ENCODE measurements around the gene STARD10.

Gene STARD10

DNA sequence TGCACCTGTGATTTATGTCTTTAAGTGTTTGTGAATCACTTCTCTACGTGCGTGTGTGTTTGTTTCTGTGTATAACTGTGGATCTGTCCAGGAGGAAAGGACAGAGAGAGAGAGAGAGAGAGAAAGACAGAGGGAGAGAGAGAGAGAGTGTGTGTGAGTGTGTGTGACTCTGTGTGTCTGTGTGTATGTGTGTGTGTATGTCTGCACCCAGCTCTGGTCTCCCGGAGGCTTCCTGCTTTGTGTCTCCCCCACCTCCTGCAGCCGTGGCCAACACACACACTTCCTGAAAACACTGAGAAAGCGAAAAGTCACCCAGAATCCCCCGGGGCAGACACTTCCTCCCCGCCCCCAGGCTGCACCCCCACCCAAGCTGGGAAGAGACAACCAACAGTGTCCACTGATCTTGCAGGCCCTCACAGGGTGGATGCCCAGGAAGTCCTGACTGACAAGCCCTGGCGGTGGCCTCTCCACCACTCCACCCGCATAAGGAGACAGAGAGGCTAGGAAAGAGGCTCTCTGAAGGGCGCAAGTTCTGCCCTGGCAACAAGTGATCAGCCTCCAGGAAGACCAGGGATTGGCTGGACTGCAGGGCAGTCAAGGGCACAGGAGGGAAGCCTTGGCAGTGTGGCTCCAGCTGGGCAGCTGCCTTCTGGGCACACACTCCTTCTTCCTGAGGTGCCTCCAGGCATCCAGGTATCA is 71.6 kb downstream of the STARD10 start:
- DNase-seq: peak; percentile 77

DNA sequence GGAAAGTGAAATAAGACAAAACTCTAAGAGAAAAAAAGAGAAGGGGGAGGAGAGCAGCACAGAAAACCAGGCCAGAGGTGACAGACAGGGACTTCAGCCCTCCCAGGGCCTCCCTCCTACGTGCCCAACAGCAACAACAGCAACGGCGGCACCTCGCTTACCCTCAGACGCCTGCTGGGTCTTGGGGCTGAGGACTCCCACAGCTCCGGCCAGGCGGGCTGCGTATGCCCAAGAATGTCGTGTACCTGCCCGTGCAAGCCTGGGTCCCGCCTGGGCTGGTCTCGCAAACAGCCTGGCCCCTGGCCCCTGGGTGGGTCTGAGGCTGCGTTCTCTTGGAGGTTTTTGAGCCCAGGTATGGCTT is 72.2 kb downstream of the STARD10 start:
- peak; percentile 27 for DNase-seq

- no peak for DNase-seq
Measured at GRCh38 chr11:72721276-72721675, 72.6 kb downstream of the STARD10 start.

DNA sequence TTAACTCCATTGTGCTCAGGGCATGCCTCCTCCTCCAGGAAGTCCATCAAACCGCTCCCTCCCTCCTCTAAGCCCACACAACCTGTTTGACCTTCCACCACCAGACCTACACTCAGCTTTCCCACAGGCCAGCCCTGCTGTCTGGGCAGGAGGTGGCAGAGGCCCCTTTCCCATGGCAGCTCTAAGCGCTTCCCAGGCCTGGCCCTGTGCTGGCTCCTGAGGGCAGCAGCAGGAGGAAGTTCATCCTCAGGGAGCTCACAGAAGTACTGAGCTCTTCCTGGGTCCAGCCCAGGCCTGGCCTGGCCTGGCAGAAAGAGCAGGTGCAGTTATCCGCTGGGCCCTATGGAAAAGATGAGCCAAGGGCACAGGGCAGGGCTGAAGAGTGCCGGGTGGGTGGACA is 73.1 kb downstream of the STARD10 start:
- no peak for DNase-seq

DNA sequence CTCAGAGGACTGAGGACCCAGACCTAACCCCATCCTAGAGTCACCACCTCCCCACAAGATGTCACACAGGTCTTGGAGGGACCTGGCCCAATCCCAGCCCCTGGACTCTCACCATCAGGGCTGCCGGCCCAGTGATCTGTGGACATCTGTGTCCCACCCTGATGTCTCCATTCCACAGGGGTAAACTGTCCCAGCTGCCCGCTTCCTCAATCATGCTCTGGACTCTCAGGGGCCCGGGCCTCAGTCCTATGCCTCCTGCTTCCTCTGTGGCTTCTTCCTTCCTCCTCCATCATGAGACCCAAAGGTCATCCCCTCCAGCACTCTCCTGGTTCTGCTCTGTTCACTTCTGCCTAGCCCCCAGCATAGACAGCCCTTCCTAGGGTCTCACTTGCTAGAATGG is 73.8 kb downstream of the STARD10 start:
- no peak for DNase-seq

DNA sequence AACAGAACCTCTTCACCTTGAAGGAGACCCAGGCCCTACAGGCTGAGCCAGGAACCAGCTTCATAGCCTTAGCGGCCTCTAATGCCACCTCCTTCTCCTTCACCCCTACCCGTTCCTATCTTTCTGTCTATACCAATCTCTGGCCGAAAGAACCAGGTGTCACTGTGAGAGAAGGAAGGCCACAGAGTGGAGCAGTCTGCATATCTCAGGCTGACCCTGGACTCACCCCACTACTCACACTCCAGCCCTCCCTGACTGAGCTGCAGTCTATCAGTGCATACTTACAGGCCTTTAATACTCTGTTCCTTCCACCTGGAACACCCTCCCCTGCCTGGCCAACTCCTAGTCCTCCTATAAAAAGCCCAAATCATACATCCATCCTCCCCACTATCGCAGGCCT is 74.3 kb downstream of the STARD10 start:
- DNase-seq: no peak

GRCh38 chr11:72719144-72719543 is 74.7 kb downstream of the STARD10 start:
- DNase-seq: no peak

- no peak for DNase-seq
Measured at GRCh38 chr11:72718101-72718501, 75.7 kb downstream of the STARD10 start.

- DNase-seq: no peak
Measured at GRCh38 chr11:72716788-72717435, 76.9 kb downstream of the STARD10 start.

- no peak for DNase-seq
Measured at GRCh38 chr11:72716290-72716689, 77.6 kb downstream of the STARD10 start.

DNA sequence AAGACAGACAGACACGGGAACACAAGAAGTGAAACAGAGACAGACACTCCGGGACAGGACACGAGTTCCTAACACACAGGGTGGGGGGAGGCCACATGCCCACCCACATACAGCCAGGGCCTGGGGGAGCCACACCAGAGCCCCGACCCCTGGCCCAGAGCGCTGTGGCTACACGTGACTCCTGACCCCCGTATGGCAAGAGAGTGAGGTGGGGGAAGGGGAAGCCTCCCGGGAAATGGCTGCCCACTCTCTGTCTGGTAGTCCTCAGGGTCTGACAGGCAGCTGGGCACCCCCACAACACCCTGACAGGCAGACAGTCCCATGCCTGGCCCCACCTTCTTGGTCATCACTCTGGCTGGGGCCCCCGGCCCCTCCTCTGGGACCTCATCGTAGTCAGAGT is 81.0 kb downstream of the STARD10 start:
- DNase-seq: no peak

DNA sequence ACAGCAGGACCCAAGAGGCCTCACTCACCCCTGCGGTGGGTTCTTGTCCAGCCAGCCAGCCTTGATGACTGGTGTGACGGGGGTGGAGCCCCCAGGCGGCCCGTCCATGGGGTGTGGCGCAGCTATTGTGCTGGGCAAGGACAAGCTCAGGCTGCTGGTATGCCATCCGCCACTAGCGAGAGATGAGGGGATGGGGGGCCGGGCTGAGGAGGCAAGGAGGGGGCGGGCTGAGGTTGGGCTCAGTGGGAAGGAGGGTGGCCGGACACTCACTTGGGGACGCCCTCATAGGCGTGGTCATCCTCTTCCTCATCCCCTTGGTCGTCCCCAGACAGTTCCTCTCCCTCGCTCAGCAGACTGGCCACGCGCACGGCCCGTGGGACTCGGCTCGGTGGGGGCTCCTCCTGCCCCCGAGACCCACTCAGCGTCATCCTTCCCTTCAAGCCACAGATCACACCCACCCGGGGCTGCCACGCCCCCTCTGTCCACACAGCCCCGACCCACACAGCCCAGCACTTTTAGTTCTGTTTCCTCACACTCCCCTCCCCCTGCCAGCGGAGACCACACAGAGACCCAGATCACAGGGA is 81.6 kb downstream of the STARD10 start:
- DNase-seq: no peak

DNA sequence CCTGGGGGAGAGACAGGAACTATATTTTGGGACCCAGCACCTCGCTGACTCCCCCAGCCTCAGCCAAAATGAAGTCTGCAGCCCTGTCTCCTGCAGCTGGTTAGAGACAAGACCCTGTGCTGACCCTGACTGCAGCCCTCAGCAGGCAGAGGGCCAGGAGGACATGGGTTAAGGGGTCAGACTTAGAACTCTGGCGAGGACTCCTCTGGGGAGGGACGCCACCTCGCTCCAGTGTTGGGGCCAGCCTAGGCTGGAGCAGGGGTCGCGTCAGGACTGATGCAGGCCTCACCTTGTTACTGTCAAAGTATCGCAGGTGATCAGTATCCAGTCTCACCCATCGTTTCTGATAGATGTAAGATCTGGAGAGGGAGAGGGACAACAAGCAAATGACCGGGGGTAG is 82.7 kb downstream of the STARD10 start:
- no peak for DNase-seq

DNA sequence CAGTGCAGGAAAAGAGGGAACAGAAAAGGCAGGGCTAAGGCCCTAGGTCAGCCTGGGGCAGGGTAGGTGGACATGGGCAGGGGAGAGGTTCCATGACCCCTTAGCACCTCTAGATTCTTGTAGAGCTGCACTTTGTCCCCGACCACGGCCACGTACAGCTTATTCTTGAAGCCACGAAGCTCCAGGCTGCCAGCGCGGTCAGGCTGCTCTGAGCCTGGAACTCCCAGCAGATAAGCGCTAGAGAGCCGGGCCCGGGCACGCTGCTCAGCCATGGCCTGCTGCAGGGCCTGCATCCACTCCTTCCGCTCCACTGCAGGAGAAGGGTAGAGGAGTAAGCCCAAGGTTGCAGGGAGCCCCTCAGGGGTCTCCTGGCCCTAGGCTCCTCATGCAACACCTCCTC is 83.6 kb downstream of the STARD10 start:
- no peak for DNase-seq

GRCh38 chr11:72709478-72710238 is 84.2 kb downstream of the STARD10 start:
- no peak for DNase-seq

GRCh38 chr11:72707032-72707431 is 86.8 kb downstream of the STARD10 start:
- DNase-seq: no peak

GRCh38 chr11:72706579-72706978 is 87.3 kb downstream of the STARD10 start:
- no peak for DNase-seq

GRCh38 chr11:72705442-72706365 is 88.1 kb downstream of the STARD10 start:
- no peak for DNase-seq

- DNase-seq: no peak
Measured at GRCh38 chr11:72704783-72705265, 89.0 kb downstream of the STARD10 start.
